ENCODE data around the gene MYH7. TPM values are rescaled to one million over a fixed set of nuclear protein-coding genes. Genes with fewer than 3 reads are reported as not detected.
"Not testable (repeated sequence)": the region's sequence is repeated elsewhere in the genome, so short reads cannot be mapped to it uniquely, and the experiment has no call there.

Gene MYH7
- total RNA-seq, 6 donors from 2014 or later, result not detected

DNA sequence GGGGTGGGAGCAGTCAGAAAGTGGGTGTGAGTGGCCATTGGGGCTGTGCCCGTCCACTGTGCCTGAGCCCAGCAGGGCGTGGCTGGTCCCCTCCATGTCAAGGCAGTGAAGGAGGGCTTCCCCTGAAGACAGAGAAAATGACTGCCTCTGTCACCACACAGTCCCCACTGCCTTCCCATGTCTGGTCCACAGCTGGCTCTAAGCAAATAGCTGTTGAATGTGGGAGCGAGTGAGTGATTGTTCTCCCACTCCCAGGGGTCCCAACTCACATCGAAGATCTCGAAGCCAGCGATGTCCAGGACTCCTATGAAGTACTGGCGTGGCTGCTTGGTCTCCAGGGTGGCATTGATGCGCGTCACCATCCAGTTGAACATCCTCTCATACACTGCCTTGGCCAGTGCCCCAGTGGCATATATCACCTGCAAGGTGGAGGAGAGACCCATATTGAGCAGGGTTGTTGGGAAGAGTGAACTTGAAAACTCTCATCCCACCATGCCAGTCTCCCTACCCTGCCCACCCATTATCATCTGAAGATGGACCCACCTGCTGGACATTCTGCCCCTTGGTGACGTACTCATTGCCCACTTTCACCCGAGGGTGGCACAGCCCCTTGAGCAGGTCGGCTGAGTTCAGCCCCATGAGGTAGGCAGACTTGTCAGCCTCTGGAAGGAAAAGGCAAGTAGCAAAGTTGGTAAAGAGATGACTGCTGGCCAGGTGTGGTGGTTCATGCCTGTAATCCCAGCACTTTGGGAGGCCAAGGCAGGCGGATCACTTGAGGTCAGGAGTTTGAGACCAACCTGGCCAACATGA is 6.6 kb downstream of the MYH7 start:
- TF ChIP-seq POLR2AphosphoS5 (IDR thresholded peaks at IDR 0.05) (no peak), POLR2A (IDR thresholded peaks at IDR 0.05) (no peak), CTCF (IDR thresholded peaks at IDR 0.05) (no peak), EP300 (IDR thresholded peaks at IDR 0.05) (no peak)
- no peak for DNase-seq
- H3K9me3 ChIP-seq, result no peaks in the 10 kb centered on the region
- H3K36me3 ChIP-seq, result no peaks in the 10 kb centered on the region
- no peak overlapping the region for H3K4me3 ChIP-seq
- H3K4me1 ChIP-seq, result no peaks in the 10 kb centered on the region
- H3K27ac ChIP-seq, result no peak overlapping the region
- H3K27me3 ChIP-seq, result no peaks in the 10 kb centered on the region
- no peak for ATAC-seq (ENCODE audit: low FRiP score in 2 of 2)
- 85 to 90% methylated on average over 11 to 13 of the region's 13 CpGs for WGBS, 2 donors

DNA sequence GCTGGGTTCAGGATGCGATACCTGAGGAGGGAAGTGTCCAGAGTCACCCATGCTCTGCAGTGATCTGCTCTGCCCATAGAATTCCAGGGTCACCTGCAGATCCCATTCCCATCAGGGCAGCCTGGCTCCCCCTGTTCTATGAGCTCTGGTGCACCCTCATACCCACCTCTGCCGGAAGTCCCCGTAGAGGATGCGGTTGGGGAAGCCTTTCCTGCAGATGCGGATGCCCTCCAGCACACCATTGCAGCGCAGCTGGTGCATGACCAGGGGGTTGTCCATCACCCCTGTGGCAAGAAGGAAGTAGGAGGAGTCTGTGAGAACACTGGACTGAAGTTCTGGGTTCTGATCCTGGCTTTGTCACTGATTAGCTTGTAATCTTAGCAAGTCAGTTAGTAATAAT is 9.7 kb downstream of the MYH7 start:
- not testable (repeated sequence) for H3K4me1 ChIP-seq; H3K36me3 ChIP-seq; H3K4me3 ChIP-seq; H3K27me3 ChIP-seq; DNase-seq; H3K27ac ChIP-seq; ATAC-seq (ENCODE audit: low FRiP score in 2 of 2); H3K9me3 ChIP-seq
- WGBS, 2 donors, result 88 to 93% methylated on average over 1 to 5 of the region's 6 CpGs

GRCh38 chr14:23425169-23425568 is 10.3 kb downstream of the MYH7 start:
- Histone ChIP-seq H3K27me3 (no peaks in the 10 kb centered on the region), H3K4me1 (no peaks in the 10 kb centered on the region), H3K27ac (no peak overlapping the region), H3K36me3 (no peaks in the 10 kb centered on the region), H3K9me3 (no peaks in the 10 kb centered on the region), H3K4me3 (no peak overlapping the region)
- no peak for TF ChIP-seq POLR2A (IDR thresholded peaks at IDR 0.05)
- no peak for TF ChIP-seq POLR2AphosphoS5 (IDR thresholded peaks at IDR 0.05)
- TF ChIP-seq CTCF (IDR thresholded peaks at IDR 0.05), result no peak
- TF ChIP-seq EP300 (IDR thresholded peaks at IDR 0.05), result no peak
- WGBS, 2 donors, result 74 to 78% methylated on average over 10 of the region's 10 CpGs
- ATAC-seq (ENCODE audit: low FRiP score in 2 of 2) (no peak), DNase-seq (no peak)

GRCh38 chr14:23423657-23424056 is 11.8 kb downstream of the MYH7 start:
- ATAC-seq (ENCODE audit: low FRiP score in 2 of 2) (no peak), DNase-seq (no peak)
- TF ChIP-seq CTCF (IDR thresholded peaks at IDR 0.05) (no peak), POLR2A (IDR thresholded peaks at IDR 0.05) (no peak)
- Histone ChIP-seq H3K4me3 (no peak overlapping the region), H3K27me3 (no peaks in the 10 kb centered on the region), H3K9me3 (no peaks in the 10 kb centered on the region), H3K27ac (no peak overlapping the region), H3K4me1 (no peaks in the 10 kb centered on the region), H3K36me3 (no peaks in the 10 kb centered on the region)
- WGBS, 2 donors, result 89 to 91% methylated on average over 6 of the region's 6 CpGs

GRCh38 chr14:23421594-23421993 is 13.9 kb downstream of the MYH7 start:
- TF ChIP-seq POLR2AphosphoS5 (IDR thresholded peaks at IDR 0.05), result no peak
- TF ChIP-seq EP300 (IDR thresholded peaks at IDR 0.05), result no peak
- no peak for TF ChIP-seq POLR2A (IDR thresholded peaks at IDR 0.05)
- TF ChIP-seq CTCF (IDR thresholded peaks at IDR 0.05), result no peak
- H3K27me3 ChIP-seq, result no peaks in the 10 kb centered on the region
- H3K4me1 ChIP-seq, result no peaks in the 10 kb centered on the region
- DNase-seq, result no peak
- no peak for ATAC-seq (ENCODE audit: low FRiP score in 2 of 2)
- H3K27ac ChIP-seq, result no peak overlapping the region
- H3K4me3 ChIP-seq, result no peak overlapping the region
- no peaks in the 10 kb centered on the region for H3K36me3 ChIP-seq
- H3K9me3 ChIP-seq, result no peaks in the 10 kb centered on the region

- ATAC-seq (ENCODE audit: low FRiP score in 2 of 2); DNase-seq; H3K4me3 ChIP-seq; H3K9me3 ChIP-seq; H3K36me3 ChIP-seq; H3K27ac ChIP-seq; H3K27me3 ChIP-seq; H3K4me1 ChIP-seq: not testable (repeated sequence)
- 50 to 61% methylated on average over 4 to 5 of the region's 17 CpGs for WGBS, 2 donors
Observed at GRCh38 chr14:23419646-23420045, 15.8 kb downstream of the MYH7 start.
